CMK (cell line): ENCODE data around the gene PAK2.
A peak's percentile ranks its signal among the peaks of the same experiment; 100 is the strongest.
"Not testable (repeated sequence)": the region's sequence is repeated elsewhere in the genome, so short reads cannot be mapped to it uniquely, and the experiment has no call there.

Experiments used
- DNase-seq: peaks from one replicate; pipeline ENCODE4 v3.0.0-alpha.2; 2010; ENCODE audit warnings: low read depth

Gene PAK2

GRCh38 chr3:196782511-196782910 lies 42.9 kb downstream of the PAK2 start:
- DNase-seq, result no peak

- DNase-seq, result no peak
These were observed 48.9 kb downstream of the PAK2 start for GRCh38 chr3:196788528-196788927.

- DNase-seq, result no peak
These were observed 50.3 kb downstream of the PAK2 start for GRCh38 chr3:196789885-196790359.

DNA sequence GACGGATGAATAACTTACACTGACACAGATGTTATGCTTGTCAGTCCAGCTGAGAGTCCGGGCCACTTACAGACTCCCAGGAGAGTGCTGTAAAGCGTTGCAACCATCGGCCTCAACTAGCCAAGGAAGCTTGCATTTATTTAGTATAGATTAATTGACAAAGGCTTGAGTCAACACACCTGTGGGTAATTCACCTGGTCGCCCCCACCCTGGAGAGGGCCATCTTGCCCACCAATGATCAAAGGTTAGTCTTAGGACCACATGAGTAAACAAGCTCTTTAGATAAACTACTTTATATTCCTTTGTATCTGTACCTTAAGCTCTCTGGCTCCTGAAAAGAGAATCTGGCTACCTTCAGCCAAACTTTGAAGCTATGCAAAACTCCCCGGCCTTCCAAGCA lies 51.0 kb downstream of the PAK2 start:
- DNase-seq, result no peak

DNA sequence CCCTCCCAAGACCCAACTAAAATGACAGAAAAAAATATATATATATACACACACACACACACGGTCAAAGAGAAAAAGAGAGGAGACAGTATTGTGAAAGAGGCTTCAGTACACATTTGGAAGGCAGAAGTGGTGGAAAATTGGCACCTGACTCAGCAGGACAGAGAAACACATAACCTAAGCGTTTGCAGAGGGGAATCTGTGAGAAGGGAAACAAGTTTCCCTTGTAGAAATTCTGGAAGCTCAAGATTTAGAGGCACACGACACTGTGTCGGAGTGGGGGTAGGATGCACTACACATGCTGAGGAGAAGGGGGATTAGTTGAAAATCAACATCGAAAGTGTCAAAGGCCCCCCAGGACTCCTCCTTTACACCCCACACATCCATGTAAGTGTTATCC lies 53.1 kb downstream of the PAK2 start:
- DNase-seq, result no peak

- DNase-seq, result no peak
These were observed 53.6 kb downstream of the PAK2 start for GRCh38 chr3:196793246-196793645.

GRCh38 chr3:196794467-196794866 lies 54.8 kb downstream of the PAK2 start:
- no peak for DNase-seq

GRCh38 chr3:196796317-196796716 lies 56.7 kb downstream of the PAK2 start:
- no peak for DNase-seq

GRCh38 chr3:196800742-196801434 lies 61.2 kb downstream of the PAK2 start:
- DNase-seq, result no peak

GRCh38 chr3:196803891-196804468 lies 64.3 kb downstream of the PAK2 start:
- no peak for DNase-seq

DNA sequence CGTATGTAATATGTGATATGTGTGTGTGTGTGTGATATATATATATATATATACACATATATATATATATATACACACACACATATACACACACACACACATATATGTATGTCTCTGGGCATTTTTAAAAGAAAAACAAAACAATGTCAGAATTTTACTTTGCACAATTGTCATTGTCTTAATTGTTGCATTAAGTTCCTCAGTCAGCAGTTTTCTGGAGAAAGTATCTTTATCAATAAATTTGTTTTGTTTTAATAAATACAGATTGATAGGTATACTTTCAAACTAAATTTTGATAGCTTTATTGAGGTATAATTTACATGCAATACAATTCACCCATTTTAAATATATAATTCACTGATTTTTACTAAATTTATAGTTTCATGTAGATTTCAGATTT lies 65.1 kb downstream of the PAK2 start:
- DNase-seq, result no peak

DNA sequence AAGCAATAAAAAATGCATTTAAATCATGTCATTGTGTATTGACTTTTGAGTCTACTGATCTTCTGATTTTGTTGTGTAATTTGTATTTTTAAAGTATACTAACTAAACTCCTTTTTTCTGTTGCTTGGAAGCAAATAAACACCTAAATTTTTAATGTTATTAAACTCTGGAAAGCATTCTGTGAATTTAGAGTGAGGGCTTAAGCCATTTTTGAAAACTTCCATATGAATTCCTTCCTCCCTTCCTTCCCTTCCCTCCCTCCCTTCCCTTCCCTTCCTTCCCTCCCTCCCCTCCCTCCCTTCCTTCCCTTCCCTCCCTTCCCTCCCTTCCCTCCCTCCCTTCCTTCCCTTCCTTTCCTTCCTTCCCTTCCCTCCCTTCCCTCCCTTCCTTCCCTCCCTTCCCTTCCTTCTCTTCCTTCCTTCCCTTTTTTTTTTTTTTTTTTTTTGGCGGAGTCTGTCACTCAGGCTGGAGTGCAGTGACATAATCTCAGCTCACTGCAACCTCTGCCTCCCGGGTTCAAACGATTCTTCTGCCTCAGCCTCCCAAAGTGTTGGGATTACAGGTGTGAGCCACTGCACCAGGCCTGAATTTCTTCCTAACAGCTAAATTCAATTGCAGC lies 71.4 kb downstream of the PAK2 start:
- DNase-seq, result no peak

GRCh38 chr3:196812853-196813252 lies 73.2 kb downstream of the PAK2 start:
- DNase-seq, result no peak

DNA sequence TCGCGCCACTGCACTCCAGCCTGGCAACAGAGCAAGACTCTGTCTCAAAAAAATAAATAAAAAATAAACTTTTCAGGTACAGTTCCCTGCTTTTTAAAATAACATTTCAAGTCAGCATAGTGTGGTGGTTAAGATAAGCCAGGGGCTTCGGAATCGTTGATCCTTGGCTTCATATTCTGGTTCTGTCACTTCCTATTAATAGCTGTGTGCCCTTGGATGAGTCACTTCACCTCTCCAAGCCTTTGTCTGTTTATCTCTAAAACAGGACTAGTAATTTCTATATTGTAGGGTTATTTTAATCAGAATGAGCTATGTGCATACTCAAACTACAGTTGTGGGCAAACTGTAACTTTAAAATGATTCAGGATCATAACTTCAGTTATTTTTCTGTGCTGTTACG lies 74.2 kb downstream of the PAK2 start:
- DNase-seq, result no peak

GRCh38 chr3:196821806-196822355 lies 82.2 kb downstream of the PAK2 start:
- no peak for DNase-seq

- not testable (repeated sequence) for DNase-seq
These were observed 90.0 kb downstream of the PAK2 start for GRCh38 chr3:196829651-196830050.

- DNase-seq, result no peak
These were observed 95.4 kb downstream of the PAK2 start for GRCh38 chr3:196835086-196835485.

- DNase-seq, result not testable (repeated sequence)
These were observed 97.0 kb downstream of the PAK2 start for GRCh38 chr3:196836626-196837025.

GRCh38 chr3:196837819-196838420 lies 98.3 kb downstream of the PAK2 start:
- DNase-seq, result peak; percentile 26

DNA sequence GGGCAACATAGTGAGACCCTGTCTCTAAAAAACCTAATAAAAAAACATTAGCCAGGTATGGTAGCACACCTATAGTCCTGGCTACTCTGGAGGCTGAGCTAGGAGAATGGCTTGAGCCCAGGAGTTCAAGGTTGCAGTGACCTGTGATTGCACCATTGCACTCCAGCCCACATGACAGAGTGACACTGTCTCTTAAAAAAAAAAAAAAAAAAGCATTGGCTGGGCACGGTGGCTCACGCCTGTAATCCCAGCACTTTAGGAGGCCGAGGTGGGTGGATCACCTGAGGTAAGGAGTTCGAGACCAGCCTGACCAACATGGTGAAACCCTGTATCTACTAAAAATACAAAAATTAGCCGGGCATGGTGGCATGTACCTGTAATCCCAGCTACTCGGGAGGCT lies 99.7 kb downstream of the PAK2 start:
- not testable (repeated sequence) for DNase-seq

GRCh38 chr3:196842567-196843434 lies 103.1 kb downstream of the PAK2 start:
- no peak for DNase-seq
